A549 treated with CORT108297 at 1 μM for 4 hours (cell line): Measurements from ENCODE around the gene SCRT2. TPM values are rescaled to one million over a fixed set of nuclear protein-coding genes. Genes with fewer than 3 reads are reported as not detected.

Source experiments
- total RNA-seq: library from RNA; stranded (reverse); fragments of 200-300 nt; extraction: Qiagen RNA extraction; gene quantifications from 5 replicates; pipeline ENCODE4 v1.2.3, GENCODE V29; 2022

The SCRT2 gene
- total RNA-seq, result not detected in 5 replicates

DNA sequence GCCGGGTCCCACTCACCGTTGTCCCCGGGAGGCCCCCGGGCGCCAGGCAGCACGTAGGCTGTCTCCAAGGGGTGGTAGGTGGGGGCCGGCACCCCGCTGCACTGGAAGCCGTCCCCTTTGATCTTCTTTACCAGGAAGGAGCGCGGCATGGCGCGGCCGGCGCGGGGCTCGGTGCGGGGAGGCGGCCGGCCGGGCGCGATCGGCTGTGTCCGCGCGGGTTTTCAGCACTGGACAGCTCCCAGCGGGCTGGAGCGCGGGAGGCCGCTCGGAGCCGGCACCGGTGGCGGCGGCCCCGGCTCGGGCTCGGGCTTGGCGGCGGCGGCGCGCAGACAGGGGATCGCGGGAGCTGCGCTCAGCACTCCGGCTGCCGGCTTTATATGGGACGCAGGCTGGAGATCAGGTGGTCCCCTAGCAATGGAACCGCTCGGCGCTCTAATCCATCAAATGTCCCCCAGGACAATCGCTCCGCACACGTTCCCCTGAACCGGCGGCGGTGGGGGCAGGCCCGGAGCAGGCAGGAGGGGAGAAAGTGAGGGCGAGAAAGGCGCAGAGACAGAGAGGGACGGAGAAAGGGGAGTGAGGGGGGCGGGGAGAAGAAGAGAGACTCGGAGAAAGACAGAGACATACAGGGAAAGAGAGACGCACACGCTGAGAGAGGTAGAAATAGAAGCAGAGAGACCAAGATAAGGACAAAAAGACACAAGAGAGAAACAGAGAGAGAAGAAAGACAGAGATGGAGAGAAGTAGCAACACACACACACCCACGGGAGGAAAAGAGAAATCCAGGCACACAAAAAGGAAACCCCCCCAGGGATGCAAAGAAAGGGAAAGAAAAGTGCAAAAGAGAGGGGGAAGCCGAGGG lies at the start of gene SCRT2:
SCRT2 (minus strand) TSS at position 350 of the 862 bp plus-strand sequence; CDS start at position 149, 201 bp downstream.

GRCh38 chr20:653110-653589 lies 22.5 kb downstream of the SCRT2 start, which contains the start of gene SRXN1:
SRXN1 (minus strand) TSS chr20:653200; CDS start chr20:653185, 15 bp downstream.

Other genes starting within 250 kb of the SCRT2 start
- 31.9 to 35.5 TPM (median 33.0 TPM) in 5 replicates for gene TBC1D20, start 213.3 kb downstream of the SCRT2 start, total RNA-seq
- 133 to 156 TPM (median 151 TPM) in 5 replicates for gene CSNK2A1, start 132.0 kb downstream of the SCRT2 start, total RNA-seq
- gene TCF15, start 65.5 kb downstream of the SCRT2 start, total RNA-seq, result not detected in 5 replicates
- 245 to 298 TPM (median 257 TPM) in 5 replicates for gene SRXN1, start 22.6 kb downstream of the SCRT2 start, total RNA-seq
- gene SLC52A3, start 92.7 kb upstream of the SCRT2 start, total RNA-seq, result 0.36 to 0.72 TPM (median 0.58 TPM) in 5 replicates
- 6.8 to 11.7 TPM (median 11.6 TPM) in 5 replicates for gene FAM110A, start 157.9 kb upstream of the SCRT2 start, total RNA-seq
- gene ANGPT4, start 240.5 kb upstream of the SCRT2 start, total RNA-seq, result 0.01 to 0.04 TPM (median 0.02 TPM) in 4 of 5 replicates, not detected in the other